DMS 273 treated with DMSO at 0.1 percent for 48 hours (cell line): ENCODE data around the gene DDIT4.
A peak's percentile ranks its signal among the peaks of the same experiment; 100 is the strongest.
"Not testable (repeated sequence)": the region's sequence is repeated elsewhere in the genome, so short reads cannot be mapped to it uniquely, and the experiment has no call there.

Experiments
- DNase-seq: peaks from one replicate; lab custom pipeline; 2025; lab: John Stamatoyannopoulos, UW

The DDIT4 gene, protein sequence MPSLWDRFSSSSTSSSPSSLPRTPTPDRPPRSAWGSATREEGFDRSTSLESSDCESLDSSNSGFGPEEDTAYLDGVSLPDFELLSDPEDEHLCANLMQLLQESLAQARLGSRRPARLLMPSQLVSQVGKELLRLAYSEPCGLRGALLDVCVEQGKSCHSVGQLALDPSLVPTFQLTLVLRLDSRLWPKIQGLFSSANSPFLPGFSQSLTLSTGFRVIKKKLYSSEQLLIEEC

DNA sequence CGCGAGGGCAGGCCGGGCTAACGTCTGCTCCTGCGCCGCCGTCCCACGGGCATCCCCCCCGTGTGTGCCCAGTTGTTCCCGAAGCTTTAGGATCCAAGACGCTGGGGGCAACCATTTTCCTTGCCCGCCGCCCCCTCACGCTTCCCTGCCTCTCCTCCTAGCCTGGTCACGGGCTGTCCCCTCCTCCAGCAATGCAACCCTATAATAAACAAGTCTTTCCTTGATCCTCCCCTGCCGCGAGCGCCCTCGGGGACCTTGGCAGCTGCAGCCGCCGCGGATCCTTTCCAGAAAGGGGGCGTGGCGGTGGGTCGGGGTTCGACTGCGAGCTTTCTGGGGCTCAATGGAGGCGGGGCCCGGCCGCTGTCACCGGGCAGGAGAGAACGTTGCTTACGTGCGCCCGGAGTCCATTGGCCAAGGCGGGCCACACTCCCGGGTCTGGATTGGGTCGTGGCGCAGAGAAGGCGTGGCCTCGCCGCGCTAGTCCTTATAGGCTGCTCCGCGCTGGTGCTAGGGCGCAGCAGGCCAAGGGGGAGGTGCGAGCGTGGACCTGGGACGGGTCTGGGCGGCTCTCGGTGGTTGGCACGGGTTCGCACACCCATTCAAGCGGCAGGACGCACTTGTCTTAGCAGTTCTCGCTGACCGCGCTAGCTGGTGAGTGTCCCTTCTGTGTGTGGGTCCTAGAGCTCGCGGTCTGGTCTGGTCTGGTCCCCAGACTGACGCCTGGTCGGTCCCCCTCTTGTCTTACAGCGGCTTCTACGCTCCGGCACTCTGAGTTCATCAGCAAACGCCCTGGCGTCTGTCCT lies at the start of gene DDIT4:
Gene DDIT4, plus strand, starts transcription at position 515 of the 803 bp plus-strand sequence. CDS start 293 bp downstream, outside the sequence.
- DNase-seq = peak; percentile 93

DNA sequence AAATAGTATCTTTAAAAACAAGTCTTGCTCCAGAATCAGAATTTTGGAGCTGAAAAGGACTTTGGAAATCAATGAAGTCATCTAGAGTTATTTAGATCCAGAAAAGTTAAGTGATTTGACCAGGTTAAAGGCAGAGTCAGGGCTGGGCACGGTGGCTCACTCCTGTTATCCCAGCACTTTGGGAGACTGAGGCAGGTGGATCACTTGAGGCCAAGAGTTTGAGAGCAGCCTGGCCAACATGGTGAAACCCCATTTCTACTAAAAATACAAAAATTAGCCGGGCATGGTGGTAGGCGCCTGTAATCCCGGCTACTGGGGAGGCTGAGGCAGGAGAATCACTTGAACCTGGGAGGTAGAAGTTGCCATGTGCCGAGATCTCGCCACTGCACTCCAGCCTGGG lies 49.5 kb upstream of the DDIT4 start:
- not testable (repeated sequence) for DNase-seq

DNA sequence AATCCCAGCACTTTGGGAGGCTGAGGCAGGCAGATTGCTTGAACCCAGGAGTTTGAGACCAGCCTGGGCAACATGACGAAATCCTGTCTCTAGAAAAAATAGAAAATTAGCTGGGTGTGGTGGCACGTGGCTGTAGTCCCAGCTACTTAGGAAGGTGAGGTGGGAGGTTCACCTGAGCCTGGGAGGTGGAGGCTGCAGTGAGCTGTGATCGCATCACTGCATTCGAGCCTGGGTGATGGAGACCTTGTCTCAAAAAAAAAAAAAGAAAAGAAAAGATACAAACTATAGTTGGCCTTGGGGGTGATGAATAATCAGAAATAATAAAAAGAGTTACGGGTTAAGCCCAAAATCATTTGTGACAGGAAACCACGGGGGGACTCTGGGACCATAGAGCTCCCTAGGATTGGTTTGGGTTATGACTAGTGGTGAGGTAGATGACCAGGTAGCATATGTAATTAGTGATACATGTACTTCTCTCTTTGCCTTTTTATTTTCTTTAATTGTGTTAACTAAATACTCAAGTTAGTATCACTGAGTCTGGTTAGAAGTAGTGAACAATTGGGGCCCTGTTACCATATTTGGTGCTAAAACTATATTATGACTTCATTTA lies 47.2 kb upstream of the DDIT4 start:
- DNase-seq = no peak

DNA sequence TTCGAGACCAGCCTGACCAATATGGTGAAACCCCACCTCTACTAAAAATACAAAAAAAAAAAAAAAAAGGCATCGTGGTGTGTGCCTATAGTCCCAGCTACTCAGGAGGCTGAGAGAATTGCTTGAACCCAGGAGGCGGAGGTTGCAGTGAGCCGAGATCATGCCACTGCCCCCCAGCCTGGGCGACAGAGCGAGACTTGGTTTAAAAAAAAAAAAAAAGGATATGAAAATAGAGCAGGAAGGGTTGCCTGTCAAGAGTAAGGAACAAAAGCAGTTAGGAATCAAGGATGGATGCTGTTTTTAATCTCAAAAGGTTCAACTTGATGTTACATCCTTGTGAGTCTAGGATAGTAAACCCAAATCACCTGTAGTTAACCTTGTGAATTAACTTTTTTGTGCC lies 45.9 kb upstream of the DDIT4 start:
- no peak for DNase-seq

DNA sequence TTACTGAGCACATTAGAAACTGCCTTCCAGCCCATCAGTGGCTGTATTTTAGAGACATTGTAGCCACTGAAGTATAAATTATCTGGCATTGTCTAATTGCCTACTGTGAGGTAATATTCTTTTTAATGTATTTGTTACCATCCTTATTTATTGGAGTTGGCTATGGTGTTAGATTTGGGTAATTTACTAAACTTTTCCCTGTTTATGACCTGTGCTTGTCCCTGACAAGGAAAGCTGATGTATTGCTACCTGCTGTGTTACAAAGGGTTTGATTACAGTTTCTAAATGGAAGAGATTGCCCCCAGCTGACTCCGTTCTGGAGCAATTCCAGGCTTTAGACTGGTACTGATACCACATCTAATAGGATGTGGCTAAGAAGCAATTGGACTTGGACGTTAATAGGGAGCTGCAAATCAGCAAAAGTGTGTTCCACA lies 45.4 kb upstream of the DDIT4 start:
- no peak for DNase-seq

- no peak for DNase-seq
These were observed 44.2 kb upstream of the DDIT4 start for GRCh38 chr10:72229261-72230251.

- DNase-seq = no peak
These were observed 40.1 kb upstream of the DDIT4 start for GRCh38 chr10:72233621-72234020.

DNA sequence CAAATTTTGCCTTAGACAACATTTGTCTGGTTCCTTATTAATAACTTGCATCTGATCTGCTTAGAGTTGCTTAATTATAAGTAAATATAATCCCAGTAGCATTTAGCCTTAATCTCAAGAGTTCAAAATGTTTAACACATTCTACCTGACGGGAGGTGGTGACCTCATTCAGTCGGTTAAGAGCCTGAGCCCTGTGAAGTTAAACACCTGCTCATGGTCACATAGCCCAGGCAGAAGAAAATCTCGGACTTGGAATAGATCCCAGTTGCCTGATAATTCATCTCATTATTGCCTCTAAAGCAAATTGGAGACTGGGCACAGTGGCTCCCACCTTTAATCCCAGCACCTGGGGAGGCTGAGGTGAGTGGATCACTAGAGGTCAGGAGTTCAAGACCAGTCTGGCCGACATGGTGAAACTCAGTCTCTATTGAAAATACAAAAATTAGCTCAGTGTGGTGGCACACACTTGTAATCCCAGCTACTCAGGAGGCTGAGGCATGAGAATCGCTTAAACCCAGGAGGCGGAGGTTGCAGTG lies 39.1 kb upstream of the DDIT4 start:
- no peak for DNase-seq

DNA sequence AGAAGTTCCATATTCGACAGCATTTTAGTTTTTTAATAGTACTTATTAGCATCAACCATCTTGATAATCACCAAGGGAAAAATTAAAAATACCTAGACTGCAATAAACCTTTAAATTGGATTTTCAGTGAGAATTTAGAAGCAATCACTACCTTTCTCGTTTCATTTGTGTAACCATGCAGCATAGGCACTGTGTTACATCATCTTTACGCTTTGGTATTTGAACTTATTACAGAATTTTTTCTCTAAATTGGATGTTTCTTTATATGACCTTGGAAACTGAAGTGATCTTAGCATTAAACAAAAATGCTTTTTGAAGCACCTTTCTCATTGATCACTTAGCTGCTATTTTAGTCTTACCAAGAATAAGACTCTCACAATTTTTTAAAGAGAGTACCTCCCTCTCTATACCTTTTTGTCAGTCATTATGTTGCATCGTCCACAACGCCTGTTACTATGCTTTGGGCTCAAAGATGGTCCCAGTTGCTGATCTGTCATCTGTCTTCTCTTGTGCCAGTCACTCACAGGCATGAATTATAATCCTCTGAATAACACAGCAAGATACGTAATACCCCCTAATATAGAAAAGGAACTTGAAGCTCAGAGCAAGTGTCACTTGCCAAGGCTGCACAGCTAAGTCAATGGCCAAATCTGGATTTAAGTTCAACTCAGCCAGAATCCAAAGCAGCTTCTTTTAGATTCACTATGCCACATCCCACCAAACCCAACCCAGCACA lies 38.0 kb upstream of the DDIT4 start:
- no peak for DNase-seq

- DNase-seq = no peak
These were observed 35.1 kb upstream of the DDIT4 start for GRCh38 chr10:72238392-72239175.

DNA sequence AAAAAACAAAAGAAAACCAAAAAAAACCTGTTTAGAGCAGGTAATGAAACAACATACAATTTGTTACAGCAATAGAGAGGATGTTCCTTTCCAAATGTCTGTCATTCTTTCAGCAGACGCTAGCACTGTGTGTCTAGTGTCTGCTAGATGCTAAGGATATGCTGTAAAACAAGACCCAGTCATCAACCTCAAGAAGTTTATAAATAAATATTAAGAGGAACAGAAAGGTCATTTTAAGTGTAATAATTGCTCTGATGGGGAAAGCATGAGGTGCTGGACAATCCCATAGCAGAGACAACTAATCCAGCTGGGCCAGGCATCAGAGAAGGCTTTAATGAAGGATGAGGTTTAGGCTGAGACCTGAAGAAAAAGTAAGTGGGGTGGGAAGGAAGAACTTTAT lies 34.3 kb upstream of the DDIT4 start:
- no peak for DNase-seq

DNA sequence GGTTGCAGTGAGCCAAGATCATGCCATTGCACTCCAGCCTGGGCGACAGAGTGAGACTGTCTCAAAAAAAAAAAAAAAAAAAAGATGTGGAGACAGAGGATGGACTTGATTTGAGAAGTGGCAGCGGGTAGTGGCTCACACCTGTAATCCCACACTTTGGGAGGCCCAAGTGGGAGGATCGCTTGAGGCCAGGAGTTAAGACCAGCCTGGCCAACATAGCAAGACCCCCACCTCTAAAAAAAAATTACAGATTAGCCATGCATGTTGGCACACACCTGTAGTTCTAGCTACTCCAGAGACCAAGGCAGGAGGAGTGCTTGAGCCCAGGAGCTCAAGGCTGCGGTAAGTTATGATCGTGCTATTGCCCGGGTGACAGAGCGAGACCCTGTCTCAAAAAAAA lies 33.4 kb upstream of the DDIT4 start:
- DNase-seq = no peak

GRCh38 chr10:72241691-72242252 lies 32.0 kb upstream of the DDIT4 start:
- no peak for DNase-seq

DNA sequence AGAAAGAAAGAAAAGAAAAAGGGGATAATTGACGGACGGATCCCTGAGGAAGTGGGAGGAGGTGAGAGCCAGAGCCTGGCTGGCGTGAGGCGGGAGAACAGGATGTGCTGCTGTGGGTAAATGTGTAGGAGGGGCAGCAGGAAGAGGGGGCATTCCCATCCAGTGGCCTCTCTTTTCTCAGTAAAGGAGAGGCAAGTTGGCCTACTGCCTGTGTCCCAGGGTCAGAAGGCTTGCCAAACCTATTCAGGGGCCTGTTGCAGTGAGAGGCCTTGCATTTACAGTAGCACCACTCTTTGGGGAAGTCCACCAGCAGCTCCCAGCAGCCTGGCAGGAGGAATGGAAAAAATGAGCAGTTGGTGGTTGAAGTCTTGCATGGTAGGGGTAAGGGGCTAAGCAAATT lies 31.0 kb upstream of the DDIT4 start:
- DNase-seq = no peak

DNA sequence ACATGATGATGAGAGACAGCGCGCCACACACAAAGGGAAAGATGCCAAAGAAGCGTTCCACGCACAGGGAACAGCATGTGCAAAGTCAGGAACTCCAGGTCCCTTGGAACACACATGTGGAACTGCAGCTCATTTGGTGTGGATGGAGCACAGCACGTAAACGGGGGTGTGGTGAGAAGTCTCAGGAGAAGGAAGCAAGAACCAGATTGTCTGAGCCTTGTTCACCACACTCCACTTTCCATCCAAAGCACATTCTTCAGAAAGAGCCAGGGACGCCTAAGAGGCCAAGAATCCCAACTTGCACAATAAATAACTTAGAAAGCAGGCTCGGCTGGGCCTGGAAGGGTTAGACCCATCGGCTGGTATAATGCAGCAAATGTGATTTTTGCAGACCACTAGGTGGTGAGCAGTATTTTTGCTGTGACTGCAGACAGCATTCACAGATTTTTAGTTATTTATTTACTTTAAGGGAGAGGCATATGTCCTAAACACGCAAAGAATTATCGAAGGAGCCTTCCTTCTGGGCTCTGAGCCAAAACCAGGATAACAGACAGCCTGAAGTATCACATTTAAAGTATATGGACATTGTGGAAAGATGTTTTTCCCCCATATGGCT lies 29.8 kb upstream of the DDIT4 start:
- peak; percentile 38 for DNase-seq

- DNase-seq = no peak
These were observed 29.1 kb upstream of the DDIT4 start for GRCh38 chr10:72244573-72245038.

GRCh38 chr10:72245949-72246525 lies 27.7 kb upstream of the DDIT4 start:
- DNase-seq = no peak

DNA sequence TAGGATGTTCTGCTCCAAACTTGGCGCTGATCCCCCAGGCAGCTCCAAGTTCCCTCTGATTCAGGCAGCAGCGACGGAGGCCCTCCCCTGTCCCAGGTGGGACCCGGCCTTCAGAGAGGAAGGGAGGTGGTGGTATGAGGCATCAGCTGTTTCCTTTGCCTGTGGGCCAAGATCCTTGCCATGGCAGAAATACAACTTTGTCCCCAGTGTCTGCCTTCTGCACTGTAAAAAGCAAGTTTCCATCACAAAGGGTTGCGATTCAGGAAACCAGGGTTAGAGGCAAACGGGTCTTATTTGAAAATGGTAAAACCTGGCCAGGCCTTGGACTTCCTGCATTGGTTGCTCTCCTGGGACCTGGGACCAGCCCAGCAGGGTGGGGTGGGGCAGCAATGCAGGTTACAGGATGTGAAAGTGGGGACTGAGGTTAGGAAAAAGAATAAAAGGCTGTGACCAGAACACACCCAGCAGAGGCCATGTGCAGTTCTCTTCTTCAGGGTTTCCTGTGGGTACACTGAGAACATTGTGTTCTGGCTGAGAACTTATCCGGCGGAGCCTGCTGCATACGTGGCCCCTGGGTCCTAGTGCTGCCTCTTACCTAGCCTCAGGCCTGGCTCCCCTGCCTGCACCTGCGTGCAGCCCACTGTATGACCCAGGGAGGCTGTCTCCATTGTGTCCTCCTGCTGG lies 25.1 kb upstream of the DDIT4 start:
- DNase-seq = no peak
